ENCODE results near the gene MRPL58. TPM values are rescaled to one million over a fixed set of nuclear protein-coding genes. Genes with fewer than 3 reads are reported as not detected.

Gene MRPL58
- total RNA-seq, 2 experiments from 2014 or later, result 53.6 to 62.4 TPM

DNA sequence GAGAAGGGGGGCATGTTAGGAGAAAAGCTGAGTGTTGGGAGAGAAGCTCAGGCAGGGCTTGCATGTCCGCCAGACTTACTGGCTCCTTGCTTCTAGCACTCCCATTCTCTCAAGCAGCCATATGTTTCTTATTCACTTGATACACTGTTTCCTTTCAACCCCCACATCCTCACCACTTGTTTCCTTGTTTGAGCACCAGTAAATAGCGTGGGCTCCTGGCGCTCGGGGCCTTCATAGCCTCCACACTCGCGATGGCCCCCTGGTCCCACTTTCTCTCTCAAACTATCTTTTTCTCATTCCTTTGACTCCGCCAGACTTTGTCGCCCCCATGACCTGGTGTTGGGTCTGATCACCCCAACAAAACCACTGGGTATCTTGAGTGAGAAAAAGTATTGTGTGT, 17.7 kb downstream of the MRPL58 start:
- ChIA-PET POLR2A (no interaction called here), CTCF (no interaction called here)
- H3K4me1 Mint-ChIP-seq (ENCODE audit: low read depth), result peaks cover 28% of the 10 kb centered on the region
- H3K27ac Mint-ChIP-seq, result no peak overlapping the region
- H3K36me3 Mint-ChIP-seq (ENCODE audit: low read depth), result peaks cover 5% of the 10 kb centered on the region
- ATAC-seq, result no peak
- TF ChIP-seq, protein P1, sequence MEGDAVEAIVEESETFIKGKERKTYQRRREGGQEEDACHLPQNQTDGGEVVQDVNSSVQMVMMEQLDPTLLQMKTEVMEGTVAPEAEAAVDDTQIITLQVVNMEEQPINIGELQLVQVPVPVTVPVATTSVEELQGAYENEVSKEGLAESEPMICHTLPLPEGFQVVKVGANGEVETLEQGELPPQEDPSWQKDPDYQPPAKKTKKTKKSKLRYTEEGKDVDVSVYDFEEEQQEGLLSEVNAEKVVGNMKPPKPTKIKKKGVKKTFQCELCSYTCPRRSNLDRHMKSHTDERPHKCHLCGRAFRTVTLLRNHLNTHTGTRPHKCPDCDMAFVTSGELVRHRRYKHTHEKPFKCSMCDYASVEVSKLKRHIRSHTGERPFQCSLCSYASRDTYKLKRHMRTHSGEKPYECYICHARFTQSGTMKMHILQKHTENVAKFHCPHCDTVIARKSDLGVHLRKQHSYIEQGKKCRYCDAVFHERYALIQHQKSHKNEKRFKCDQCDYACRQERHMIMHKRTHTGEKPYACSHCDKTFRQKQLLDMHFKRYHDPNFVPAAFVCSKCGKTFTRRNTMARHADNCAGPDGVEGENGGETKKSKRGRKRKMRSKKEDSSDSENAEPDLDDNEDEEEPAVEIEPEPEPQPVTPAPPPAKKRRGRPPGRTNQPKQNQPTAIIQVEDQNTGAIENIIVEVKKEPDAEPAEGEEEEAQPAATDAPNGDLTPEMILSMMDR (IDR thresholded peaks at IDR 0.05), result no peak
- H3K4me3 Mint-ChIP-seq, result no peak overlapping the region
- intact Hi-C loops (cut with micrococcal nuclease), result no loop called here
- peaks cover 3% of the 10 kb centered on the region for H3K27me3 Mint-ChIP-seq
- DNase-seq, result no peak
- H3K9me3 Mint-ChIP-seq, result peaks cover 6% of the 10 kb centered on the region

GRCh38 chr17:75031972-75032719, 19.7 kb downstream of the MRPL58 start:
- ChIA-PET CTCF (interaction anchor here (1.1 to 2.2 kb wide), 7 partner anchors 19 to 82 kb away, joined by 3 to 11 read pairs (median 8); partner anchors contain the start of gene SLC16A5), POLR2A (interaction anchor here (0.9 to 2.3 kb wide), 4 partner anchors 20 to 258 kb away, joined by 3 to 14 read pairs (median 4); partner anchors contain the start of genes ARMC7 and MRPL58)
- peak; percentile 10 for ATAC-seq
- Mint-ChIP-seq H3K36me3 (ENCODE audit: low read depth) (peaks cover 2% of the 10 kb centered on the region), H3K4me1 (ENCODE audit: low read depth) (peaks cover 38% of the 10 kb centered on the region), H3K27me3 (peaks cover 3% of the 10 kb centered on the region), H3K9me3 (peaks cover 6% of the 10 kb centered on the region), H3K4me3 (peak overlapping the region; percentile 96), H3K27ac (peak overlapping the region; percentile 2)
- peak; percentile 77 for DNase-seq
- intact Hi-C loops (cut with micrococcal nuclease), result no loop called here
- TF ChIP-seq, protein P1 (IDR thresholded peaks at IDR 0.05), result no peak

GRCh38 chr17:75032720-75033280, 20.3 kb downstream of the MRPL58 start:
- H3K4me3 Mint-ChIP-seq, result peak overlapping the region; percentile 96
- TF ChIP-seq, protein P1 (IDR thresholded peaks at IDR 0.05), result no peak
- peaks cover 38% of the 10 kb centered on the region for H3K4me1 Mint-ChIP-seq (ENCODE audit: low read depth)
- ChIA-PET CTCF (interaction anchor here (1.3 to 2.2 kb wide), 5 partner anchors 19 to 81 kb away, joined by 3 to 11 read pairs (median 8); no protein-coding TSS in a partner anchor), POLR2A (interaction anchor here (2.3 kb wide), 1 partner anchor 21 kb away, joined by 14 read pairs; the partner anchor contains the start of gene MRPL58)
- no peak for DNase-seq
- H3K27me3 Mint-ChIP-seq, result peaks cover 3% of the 10 kb centered on the region
- H3K27ac Mint-ChIP-seq, result no peak overlapping the region
- H3K36me3 Mint-ChIP-seq (ENCODE audit: low read depth), result peaks cover 2% of the 10 kb centered on the region
- ATAC-seq, result no peak
- peaks cover 6% of the 10 kb centered on the region for H3K9me3 Mint-ChIP-seq
- intact Hi-C loops (cut with micrococcal nuclease), result no loop called here

- DNase-seq (peak; percentile 94), ATAC-seq (peak; percentile 24)
- peak overlapping the region; percentile 96 for H3K4me3 Mint-ChIP-seq
- peaks cover 6% of the 10 kb centered on the region for H3K9me3 Mint-ChIP-seq
- TF ChIP-seq, protein P1 (IDR thresholded peaks at IDR 0.05), result no peak
- H3K4me1 Mint-ChIP-seq (ENCODE audit: low read depth), result peaks cover 38% of the 10 kb centered on the region
- intact Hi-C loops (cut with micrococcal nuclease), result no loop called here
- H3K27ac Mint-ChIP-seq, result peak overlapping the region; percentile 97
- ChIA-PET POLR2A (interaction anchor here (0.8 to 2.9 kb wide), 5 partner anchors 13 to 121 kb away, joined by 3 to 26 read pairs (median 9); partner anchors contain the start of genes ATP5PD, HID1, JPT1 and KCTD2), CTCF (interaction anchor here (0.7 to 2.2 kb wide), 5 partner anchors 21 to 263 kb away, joined by 3 to 21 read pairs (median 4); partner anchors contain the start of gene MRPL58)
- peaks cover 6% of the 10 kb centered on the region for H3K36me3 Mint-ChIP-seq (ENCODE audit: low read depth)
- H3K27me3 Mint-ChIP-seq, result peaks cover 3% of the 10 kb centered on the region
Measured at GRCh38 chr17:75033346-75034235, 21.1 kb downstream of the MRPL58 start.

All from activated CD8-positive, alpha-beta T cell treated with anti-CD3 and anti-CD28 coated beads for 36 hours (primary cell).